Measurements from ENCODE around the gene CTXND2. TPM values are rescaled to one million over a fixed set of nuclear protein-coding genes. Genes with fewer than 3 reads are reported as not detected.

The CTXND2 gene
- total and polyA plus RNA-seq, 2 of the 8 experiments (the other 6 are each of a cell fraction or from before 2014, with no cell fraction given) = not detected

GRCh38 chr1:150925080-150925479, 38.1 kb downstream of the CTXND2 start:
- ChIA-PET CTCF (ENCODE audit: partially characterized antibody) (no interaction called here), POLR2A (ENCODE audit: partially characterized antibody) (interaction anchor here (0.6 to 2.5 kb wide), 4 partner anchors 33 to 346 kb away, joined by 3 to 6 read pairs (median 3); partner anchors contain the start of gene MCL1)
- H3K23ac ChIP-seq (ENCODE audit: insufficient read length) = no peak overlapping the region
- H4K5ac ChIP-seq (ENCODE audit: insufficient read length, low read depth, low read length) = no peak overlapping the region
- H3K18ac ChIP-seq (ENCODE audit: extremely low read depth, low read length) = no peak overlapping the region
- H3K4ac ChIP-seq (replicated peaks; ENCODE audit: insufficient read length, low read depth, low read length) = no peak overlapping the region
- no peaks in the 10 kb centered on the region for H4K20me1 ChIP-seq (replicated peaks in 1 of 2; ENCODE audit: control insufficient read depth in 1 of 2, insufficient read depth in 2 of 2, low read length in 2 of 2)
- no peak overlapping the region for H2BK120ac ChIP-seq (replicated peaks; ENCODE audit: low read depth, low read length)
- H3K14ac ChIP-seq (ENCODE audit: insufficient read length) = no peak overlapping the region
- no peaks in the 10 kb centered on the region for H3K9me3 ChIP-seq (ENCODE audit: insufficient read depth in 2 of 2, low read depth in 1 of 2, low read length in 1 of 2)
- H3K27me3 ChIP-seq (replicated peaks in 1 of 4; ENCODE audit: control insufficient read depth in 3 of 4, extremely low read depth in 1 of 4, insufficient read depth in 3 of 4, low read length in 3 of 4) = no peaks in the 10 kb centered on the region
- DNase-seq (ENCODE audit: low read depth in 1 of 2, low spot score in 2 of 2) (no peak), FAIRE-seq (no peak)
- H4K8ac ChIP-seq (ENCODE audit: extremely low read depth, insufficient read depth, low read length) = no peak overlapping the region
- no peak overlapping the region for H3K9ac ChIP-seq (replicated peaks in 1 of 4; ENCODE audit: extremely low read depth in 1 of 4, low read depth in 3 of 4, low read length in 3 of 4)
- no peak overlapping the region for H3K56ac ChIP-seq (replicated peaks; ENCODE audit: insufficient read length, low read depth, low read length)
- 96% methylated on average over 17 of the region's 23 CpGs; no CpG with 5 or more reads in 1 of the 2 experiments for WGBS, 2 experiments (ENCODE audit: extremely low coverage in 1 of 2, insufficient coverage in 1 of 2, insufficient read length in 1 of 2, insufficient replicate concordance in 2 of 2, low coverage in 1 of 2, low lambda C conversion rate in 2 of 2, missing lambda C conversion rate in 1 of 2)
- H3K4me1 ChIP-seq (replicated peaks in 1 of 4; ENCODE audit: control insufficient read depth in 3 of 4, insufficient read depth in 4 of 4, low read length in 3 of 4) = peaks cover 0 to 4% (median 0%) of the 10 kb centered on the region in 4 experiments; a peak in 2 of 7 replicates
- H2BK12ac ChIP-seq (ENCODE audit: low read depth, low read length) = no peak overlapping the region
- no peaks in the 10 kb centered on the region for H3K23me2 ChIP-seq (ENCODE audit: low read depth, low read length)
- peaks cover 12 to 21% (median 13%) of the 10 kb centered on the region in 4 experiments for H3K36me3 ChIP-seq (ENCODE audit: control insufficient read depth in 2 of 4, insufficient read depth in 4 of 4, low read length in 3 of 4)
- no peak overlapping the region for H2AK5ac ChIP-seq (ENCODE audit: low read depth, low read length)
- 0 out of 2 replicates have a peak, but pooled peaks cover 2% of the 10 kb centered on the region for H3K79me1 ChIP-seq (ENCODE audit: low read depth, low read length)
- H2BK5ac ChIP-seq (ENCODE audit: low read depth, low read length) = no peak overlapping the region
- no peak overlapping the region for H2BK15ac ChIP-seq (ENCODE audit: low read length)
- no peak overlapping the region for H3K27ac ChIP-seq (ENCODE audit: low read depth, low read length)
- no peak overlapping the region; a peak in 1 of 4 replicates for H3K4me2 ChIP-seq (ENCODE audit: insufficient read depth in 1 of 2, low read depth in 2 of 2, low read length in 2 of 2)
- no peak overlapping the region for H2BK20ac ChIP-seq (ENCODE audit: low read length)
- H3K79me2 ChIP-seq (ENCODE audit: control insufficient read depth in 1 of 2, insufficient read depth in 2 of 2, low read length in 2 of 2) = peaks cover 0 to 15% of the 10 kb centered on the region in 2 experiments; a peak in 2 of 4 replicates
- H3K4me3 ChIP-seq (ENCODE audit: extremely low read depth in 1 of 4, insufficient read depth in 2 of 4, low read depth in 3 of 4, low read length in 4 of 4) = no peak overlapping the region
- no peak overlapping the region for H2AFZ ChIP-seq (ENCODE audit: low read length)
- H4K91ac ChIP-seq (replicated peaks; ENCODE audit: insufficient read length, low read length) = no peak overlapping the region
- TF ChIP-seq EP300 (IDR thresholded peaks at IDR 0.05; ENCODE audit: borderline replicate concordance in 1 of 2, low read depth in 2 of 2, low read length in 2 of 2) (no peak), SIN3A (conservative IDR thresholded peaks at IDR 0.05 in 1 of 2, IDR thresholded peaks at IDR 0.05 in 1 of 2; ENCODE audit: low read depth in 1 of 2, low read length in 2 of 2) (no peak), SP2 (IDR thresholded peaks at IDR 0.05; ENCODE audit: low read length) (no peak), KDM1A (IDR thresholded peaks at IDR 0.05; ENCODE audit: borderline replicate concordance, low read length) (no peak), CREB1 (IDR thresholded peaks at IDR 0.05) (no peak), ASH2L (IDR thresholded peaks at IDR 0.05; ENCODE audit: low read length) (no peak), TEAD4 (IDR thresholded peaks at IDR 0.05; ENCODE audit: low read depth, low read length) (no peak), SIRT6 (IDR thresholded peaks at IDR 0.05; ENCODE audit: low read length) (no peak), ZNF274 (IDR thresholded peaks at IDR 0.05; ENCODE audit: borderline replicate concordance, extremely low read depth, low read length) (no peak), KDM4A (IDR thresholded peaks at IDR 0.05; ENCODE audit: low read depth, low read length, severe bottlenecking) (no peak), SIX5 (IDR thresholded peaks at IDR 0.05; ENCODE audit: low read depth, low read length) (no peak), TBP (IDR thresholded peaks at IDR 0.05; ENCODE audit: low read depth, low read length) (no peak), USF2 (IDR thresholded peaks at IDR 0.05; ENCODE audit: low read length) (no peak)

Measured in H1 (cell line).